SK-N-SH treated with all-trans-retinoic acid at 6 μM for 48 hours (cell line): ENCODE data around the gene CDCA3.

Experiments
- CREB5 ChIP-seq: fragments of 250-450 bp; sonication (Bioruptor Pico); IDR thresholded peaks from 2 replicates; pipeline ENCODE4 v1.5.1; 2020; ENCODE audit warnings: low read depth, mild to moderate bottlenecking, moderate library complexity
- ESRRG ChIP-seq: fragments of 250-450 bp; sonication (Bioruptor Pico); IDR thresholded peaks from 2 replicates; pipeline ENCODE4 v1.6.1; 2021; ENCODE audit warnings: mild to moderate bottlenecking
- OSR1 ChIP-seq: fragments of 250-450 bp; sonication (Bioruptor Pico); IDR thresholded peaks from 2 replicates; pipeline ENCODE4 v1.8.0; 2022; ENCODE audit warnings: moderate library complexity, mild to moderate bottlenecking, inconsistent platforms
- PATZ1 ChIP-seq: fragments of 250-450 bp; sonication (Bioruptor Pico); IDR thresholded peaks from 2 replicates; pipeline ENCODE4 v1.8.0; 2020; ENCODE audit warnings: mild to moderate bottlenecking, moderate library complexity, borderline replicate concordance
- POU6F1 ChIP-seq: fragments of 250-450 bp; sonication (Bioruptor Pico); IDR thresholded peaks from 2 replicates; pipeline ENCODE4 v1.8.0; 2021; ENCODE audit warnings: low read depth, mild to moderate bottlenecking, moderate library complexity, borderline replicate concordance
- SNAI2 ChIP-seq: fragments of 250-450 bp; sonication (Bioruptor Pico); IDR thresholded peaks from 2 replicates; pipeline ENCODE4 v1.5.0; 2020; ENCODE audit warnings: mild to moderate bottlenecking, moderate library complexity
- ZFP3 ChIP-seq: fragments of 250-450 bp; sonication (Bioruptor Pico); IDR thresholded peaks from 2 replicates; pipeline ENCODE4 v1.5.0; 2020; ENCODE audit warnings: mild to moderate bottlenecking, moderate library complexity
- ZFP30 ChIP-seq: fragments of 450-650 bp; formaldehyde crosslinking; IDR thresholded peaks from 2 replicates; pipeline ENCODE4 v1.5.0; 2022; ENCODE audit warnings: mild to moderate bottlenecking, moderate library complexity

- TF ChIP-seq CREB5 (CRISPR knock-in tag) (no peak), PATZ1 (CRISPR knock-in tag) (no peak), POU6F1 (CRISPR knock-in tag) (no peak), SNAI2 (CRISPR knock-in tag) (no peak), ZFP3 (CRISPR knock-in tag) (no peak), OSR1 (CRISPR knock-in tag) (no peak), ESRRG (CRISPR knock-in tag) (no peak), ZFP30 (CRISPR knock-in tag) (no peak)
Measured at GRCh38 chr12:6887460-6887859, 36.4 kb upstream of the CDCA3 start.
